Dedifferentiated amniotic fluid mesenchymal stem cell (primary cell): Measurements from ENCODE around the gene IP6K3.
A peak's percentile ranks its signal among the peaks of the same experiment; 100 is the strongest.

Source experiments
- DNase-seq: peaks from one replicate; pipeline ENCODE4 v3.0.0-alpha.2; 2016; ENCODE audit errors: extremely low spot score

IP6K3 gene

DNA sequence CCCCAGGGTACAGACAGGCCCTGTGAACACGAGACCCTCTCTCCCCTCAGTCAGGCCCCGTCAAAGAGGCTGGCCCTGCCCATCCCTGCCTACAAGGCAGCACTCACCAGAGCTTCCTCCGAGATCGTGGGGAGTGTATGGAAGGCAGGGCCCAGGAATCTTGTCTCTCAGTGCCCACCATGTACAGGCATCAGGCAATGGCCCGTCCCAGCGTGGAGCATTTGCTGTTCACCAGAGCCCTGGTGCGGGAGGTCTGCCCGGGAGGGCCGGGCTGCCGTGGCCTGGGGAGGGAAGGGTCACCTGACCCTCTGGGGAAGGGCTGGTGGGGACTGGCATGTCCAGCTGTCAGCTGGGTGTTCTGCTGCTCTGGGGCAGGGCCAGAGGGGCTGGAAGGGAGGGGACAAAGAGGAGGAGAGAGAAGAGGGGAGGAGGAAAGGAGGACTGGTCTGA is at the start of gene IP6K3:
IP6K3 (minus strand) TSS at position 255 of the 450 bp plus-strand sequence. CDS start 11,429 bp downstream, outside the sequence.
- DNase-seq = no peak

DNA sequence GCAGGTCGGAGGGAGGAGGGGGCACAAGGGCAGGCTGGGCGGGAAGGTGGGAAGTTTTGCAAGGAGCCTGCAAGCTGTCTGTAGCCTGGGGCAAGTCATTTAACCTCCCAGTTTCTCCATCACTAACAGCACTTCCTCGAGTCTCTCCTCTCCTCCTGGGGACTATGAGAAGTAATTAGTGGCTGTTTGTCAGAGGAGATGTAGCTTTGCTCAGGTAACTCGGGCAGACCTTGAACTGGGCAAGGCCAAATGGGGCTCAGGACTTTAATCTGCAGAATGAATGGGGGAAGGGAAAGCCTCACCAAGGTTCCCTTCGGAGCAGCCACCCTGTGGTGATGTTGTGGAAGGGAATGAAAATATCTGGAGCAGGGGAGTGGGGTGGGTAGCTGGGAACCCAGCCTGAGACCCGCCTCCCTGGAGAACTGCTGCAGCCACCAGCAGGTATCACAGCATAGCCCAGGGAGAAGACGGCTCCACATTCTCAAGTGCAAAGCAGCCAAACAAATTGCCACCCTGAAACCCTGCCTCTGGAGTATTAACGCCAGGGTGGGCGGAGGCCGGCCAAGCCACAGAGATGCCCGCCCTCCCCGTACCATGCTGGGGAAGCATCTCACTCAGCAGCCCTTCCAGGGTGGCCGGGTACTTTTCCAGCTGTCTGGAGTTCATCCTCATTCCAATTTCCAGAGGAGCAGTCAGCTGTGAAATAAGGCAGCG is 48.4 kb upstream of the IP6K3 start:
- no peak for DNase-seq

DNA sequence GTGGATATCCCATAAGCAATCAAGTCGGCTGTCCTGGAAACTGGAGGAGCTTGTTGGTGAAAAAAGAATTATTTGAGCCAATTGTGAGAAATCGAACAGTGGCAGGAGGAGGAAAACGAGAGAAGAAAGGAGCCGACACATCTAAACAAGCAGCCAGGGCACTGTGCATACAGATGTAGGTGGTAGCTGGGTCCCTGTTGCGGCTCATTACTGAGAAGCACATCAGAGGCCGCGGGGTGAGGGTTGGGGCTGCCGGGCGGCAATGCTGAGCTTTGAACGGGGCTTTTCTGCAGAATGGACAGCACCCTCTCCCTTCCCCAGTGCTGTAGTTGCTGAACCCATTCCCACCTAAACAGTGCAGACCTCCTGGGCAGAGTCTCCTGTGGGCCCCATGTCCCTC is 46.3 kb upstream of the IP6K3 start:
- no peak for DNase-seq

- no peak for DNase-seq
Observed at GRCh38 chr6:33791620-33792019, 44.9 kb upstream of the IP6K3 start.

DNA sequence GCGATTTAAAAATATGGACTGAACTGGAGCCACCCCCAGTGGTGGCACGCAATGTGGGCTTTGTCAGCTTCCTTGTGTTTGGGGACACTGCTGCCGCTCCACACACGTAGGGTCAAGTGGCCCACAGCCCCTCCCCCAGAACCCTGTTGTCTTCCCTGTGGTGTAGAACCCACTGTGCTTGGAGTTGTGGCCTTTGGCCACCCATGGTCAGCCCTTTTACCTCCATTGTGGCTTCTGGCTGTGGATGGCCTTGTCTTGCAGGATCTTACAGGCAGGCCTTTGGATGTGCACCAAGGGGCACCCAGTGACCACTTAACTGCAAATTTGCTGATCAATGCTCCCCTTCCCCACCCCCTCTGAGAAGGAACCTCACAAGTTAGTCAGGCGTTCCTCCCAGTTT is 44.2 kb upstream of the IP6K3 start:
- no peak for DNase-seq

- DNase-seq = no peak
Observed at GRCh38 chr6:33790379-33790778, 43.7 kb upstream of the IP6K3 start.

DNA sequence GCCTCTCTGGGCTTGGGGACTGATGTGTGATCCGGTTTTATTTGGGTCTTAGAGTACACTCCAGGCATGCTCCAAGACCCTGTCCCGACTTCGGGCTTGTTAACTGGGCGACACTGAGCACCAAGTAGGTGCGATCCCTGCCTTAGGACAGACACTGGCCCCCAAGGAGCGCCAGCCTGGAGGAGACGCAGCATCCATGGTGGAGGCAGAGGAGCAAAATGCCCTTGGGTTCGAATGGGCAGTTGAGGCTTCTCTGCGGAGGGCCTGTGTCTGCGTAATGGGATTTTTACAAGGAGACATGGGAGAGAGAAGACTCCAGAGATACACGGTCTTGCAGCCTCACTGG is 42.8 kb upstream of the IP6K3 start:
- DNase-seq = no peak

DNA sequence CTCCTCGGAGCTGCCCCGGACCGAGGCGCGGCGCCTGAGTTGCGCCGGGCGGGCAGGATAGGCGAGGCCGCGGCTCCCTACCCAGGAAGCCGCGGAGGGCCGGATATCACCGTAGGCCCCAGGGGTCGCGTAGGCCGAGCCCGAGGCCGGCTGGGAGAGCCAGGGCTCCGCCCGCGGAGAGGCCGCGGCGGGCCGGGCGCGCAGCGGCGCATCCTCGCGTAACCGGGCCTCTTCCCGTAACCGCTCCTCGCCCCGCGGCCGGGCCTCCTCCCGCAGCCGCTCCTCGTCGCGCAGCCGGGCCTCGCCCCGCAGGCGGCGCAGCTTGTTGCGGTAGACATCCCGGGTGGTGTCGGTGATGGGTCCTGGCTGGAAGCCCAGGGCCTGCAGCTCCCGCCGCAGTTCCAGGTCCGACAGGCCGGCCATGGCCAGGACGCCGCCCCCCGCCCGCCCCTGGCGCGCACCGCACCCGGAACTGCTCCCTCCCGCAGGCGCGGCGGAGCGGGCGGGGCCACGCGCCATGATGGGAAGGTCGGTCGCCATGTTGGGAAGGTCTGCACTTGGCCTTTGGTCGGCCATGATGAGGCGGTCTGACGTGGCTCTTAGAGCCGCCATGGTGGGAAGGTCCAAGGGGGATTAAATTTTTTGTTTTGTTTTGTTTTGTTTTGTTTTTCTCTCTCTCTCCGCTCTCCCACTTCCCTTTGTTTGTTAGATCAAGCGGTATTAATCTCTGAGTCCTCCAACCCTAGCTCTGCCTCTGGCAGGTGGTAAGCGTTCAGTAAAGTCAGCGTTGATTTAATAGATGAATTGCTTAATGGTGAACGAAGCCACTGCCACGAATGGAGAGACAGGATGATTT is 42.2 kb upstream of the IP6K3 start, which contains the start of gene LEMD2:
LEMD2 (minus strand) TSS at position 437 of the 856 bp plus-strand sequence; CDS start at position 423, 14 bp downstream.
- DNase-seq = peak; percentile 91

DNA sequence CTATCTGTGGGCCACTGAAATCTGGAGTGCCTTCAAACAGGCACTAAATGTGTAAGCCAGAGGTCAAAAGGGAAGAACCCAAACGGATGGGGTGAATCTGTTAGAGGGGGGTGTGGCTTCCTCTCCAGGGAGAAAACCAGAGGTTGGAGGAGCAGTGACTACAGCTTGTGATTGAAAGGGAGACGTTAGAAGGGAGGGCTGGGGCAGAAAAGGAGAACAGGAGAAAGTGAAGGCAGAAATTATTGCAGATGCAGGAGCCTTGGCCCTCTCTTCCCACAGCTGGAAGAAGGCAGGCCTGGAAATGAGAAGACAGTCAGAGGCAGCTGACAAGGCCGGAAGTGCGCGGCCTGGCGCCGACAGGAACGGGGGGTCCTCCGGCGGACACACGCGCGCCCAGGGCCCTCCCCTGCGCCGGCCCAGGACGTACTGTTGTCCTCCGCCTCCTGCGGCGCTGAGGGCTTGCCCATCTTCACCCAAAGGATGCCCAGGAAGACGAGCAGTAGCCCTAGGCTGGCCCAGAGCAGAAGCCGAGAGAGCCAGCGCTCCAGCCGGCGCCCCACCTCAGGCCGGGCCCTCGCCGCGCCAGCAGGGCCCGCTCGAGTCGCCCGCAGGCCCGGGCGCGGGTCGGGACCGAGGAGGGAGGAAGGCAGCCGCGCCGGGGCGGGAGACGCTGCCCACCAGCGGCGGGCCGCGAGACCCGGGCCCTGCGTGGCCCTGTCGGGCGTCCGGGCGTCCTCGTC is 41.4 kb upstream of the IP6K3 start:
- peak; percentile 25 for DNase-seq

DNA sequence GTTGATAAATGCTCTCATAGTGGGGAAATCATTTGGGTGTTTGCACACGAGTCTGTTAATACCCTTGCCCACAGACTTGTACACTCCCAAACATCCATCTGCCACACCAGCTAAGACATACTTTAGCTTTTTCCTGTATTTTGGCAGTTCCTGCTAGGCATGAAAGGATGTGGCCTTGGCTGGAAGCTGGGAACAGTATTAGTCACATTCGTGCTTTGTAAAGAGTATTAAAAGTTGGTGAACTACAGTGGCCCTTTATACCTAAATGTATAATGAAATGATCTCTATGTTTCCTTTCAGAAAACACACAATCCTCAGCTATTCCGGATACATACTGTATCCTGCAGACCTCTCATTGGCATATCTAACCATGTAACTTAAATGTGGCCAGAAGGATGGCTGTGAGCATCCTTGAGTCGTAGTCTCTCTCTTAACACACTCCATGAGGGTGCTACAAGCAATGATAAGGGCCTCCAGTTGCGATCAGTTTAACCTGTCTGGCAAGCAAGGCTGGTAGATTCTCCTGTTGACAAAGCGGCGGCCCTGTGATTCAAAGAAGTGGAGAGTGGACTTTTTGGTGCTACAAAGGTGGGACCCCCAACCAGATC is 40.7 kb upstream of the IP6K3 start:
- DNase-seq = no peak

GRCh38 chr6:33786736-33787135 is 40.0 kb upstream of the IP6K3 start:
- no peak for DNase-seq

GRCh38 chr6:33785778-33786177 is 39.1 kb upstream of the IP6K3 start:
- peak; percentile 28 for DNase-seq

GRCh38 chr6:33784787-33785186 is 38.1 kb upstream of the IP6K3 start:
- DNase-seq = no peak

- DNase-seq = no peak
Observed at GRCh38 chr6:33783781-33784520, 37.2 kb upstream of the IP6K3 start.

GRCh38 chr6:33782561-33782960 is 35.9 kb upstream of the IP6K3 start:
- no peak for DNase-seq

DNA sequence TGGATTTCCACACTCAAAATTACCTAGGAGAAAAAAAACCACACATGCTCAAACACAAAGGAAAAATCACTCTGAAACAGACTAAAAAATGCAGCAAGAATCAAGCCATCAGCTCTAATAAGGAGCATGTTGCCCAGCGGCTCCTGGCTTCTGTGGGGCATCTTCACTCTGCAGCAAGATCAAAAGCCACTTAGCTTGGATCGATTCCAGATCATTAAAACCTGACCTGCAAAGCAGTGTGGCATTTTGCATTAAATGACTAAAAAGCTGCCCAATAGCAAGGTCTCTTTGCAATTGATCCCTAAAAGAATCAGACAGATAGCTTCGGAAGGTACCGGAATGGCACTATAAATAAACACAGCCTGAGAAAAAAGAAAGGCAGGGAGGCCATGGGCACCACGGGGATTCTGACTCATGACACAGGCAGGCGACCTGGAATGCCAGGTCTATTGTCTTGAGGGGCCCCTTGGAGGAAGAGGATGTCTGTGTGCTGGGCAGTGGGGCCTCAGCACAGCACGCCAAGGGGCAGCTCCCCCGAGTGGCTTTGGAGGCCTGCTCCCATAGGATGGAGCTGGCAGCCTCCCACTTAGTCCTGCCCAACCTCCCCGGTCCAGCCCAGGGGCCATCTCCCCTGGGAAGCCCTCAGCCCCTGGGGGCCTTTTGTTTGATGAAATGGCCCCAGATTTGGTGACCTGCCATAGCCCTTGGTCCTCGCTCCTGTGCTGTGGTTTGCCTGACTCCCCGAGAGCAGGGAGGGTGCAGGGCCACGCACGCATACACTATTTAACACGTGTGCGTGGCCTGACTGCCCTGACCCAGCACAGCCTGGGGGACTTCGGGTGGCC is 34.6 kb upstream of the IP6K3 start:
- DNase-seq = no peak

GRCh38 chr6:33779895-33780294 is 33.2 kb upstream of the IP6K3 start:
- no peak for DNase-seq

DNA sequence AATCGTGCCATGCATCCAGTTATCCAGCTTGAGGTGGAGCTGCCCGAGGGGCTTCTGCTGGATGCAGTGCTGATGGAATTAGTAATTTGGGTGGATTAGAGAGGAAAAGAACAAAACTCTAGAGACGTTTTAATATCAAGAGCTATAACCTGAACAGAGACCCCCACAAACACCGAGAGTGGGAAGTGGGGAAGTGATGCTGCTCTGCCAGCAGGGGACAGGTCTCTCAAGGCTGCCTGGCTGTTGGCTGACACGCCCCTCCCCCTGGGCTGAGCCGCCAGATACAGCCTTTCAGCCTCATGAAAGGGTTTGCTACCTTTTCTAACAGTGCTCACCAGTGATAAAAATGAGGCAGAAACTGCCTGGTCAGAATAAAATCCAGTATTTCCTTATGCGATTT is 32.6 kb upstream of the IP6K3 start:
- DNase-seq = no peak

DNA sequence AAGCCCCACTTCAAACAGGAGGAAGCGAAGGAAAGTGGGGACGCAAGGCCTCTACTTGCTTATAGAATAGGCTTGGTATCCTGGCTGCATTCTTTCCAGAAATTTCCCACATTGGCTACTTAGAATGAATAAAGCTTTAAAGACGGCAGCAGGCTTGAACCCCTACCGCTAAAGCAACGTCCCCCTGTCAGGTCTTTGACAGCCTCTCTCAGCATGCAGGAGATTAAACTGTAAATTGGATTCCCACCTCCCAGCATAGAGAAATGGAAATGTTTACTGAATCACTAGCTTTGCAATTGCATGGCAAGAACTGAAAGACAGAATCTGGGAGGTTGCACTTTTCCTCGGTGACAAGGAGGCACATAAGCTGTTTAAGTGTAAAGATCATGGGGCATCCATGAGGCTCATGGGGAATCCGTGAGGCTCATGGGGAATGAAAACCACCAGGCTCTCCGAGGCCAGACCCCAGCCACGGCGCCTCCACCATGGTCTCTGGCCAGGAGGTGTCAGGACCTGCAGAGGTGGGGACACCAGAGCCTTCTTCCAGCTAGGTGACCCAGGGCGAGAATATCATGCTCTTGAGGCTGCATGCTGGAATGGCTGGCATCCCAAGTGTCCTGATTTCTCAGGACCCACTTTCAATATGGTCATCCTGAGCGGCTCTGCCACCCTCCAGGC is 31.9 kb upstream of the IP6K3 start:
- DNase-seq = no peak
